ENCODE measurements around the gene MEDAG.

The MEDAG gene

DNA sequence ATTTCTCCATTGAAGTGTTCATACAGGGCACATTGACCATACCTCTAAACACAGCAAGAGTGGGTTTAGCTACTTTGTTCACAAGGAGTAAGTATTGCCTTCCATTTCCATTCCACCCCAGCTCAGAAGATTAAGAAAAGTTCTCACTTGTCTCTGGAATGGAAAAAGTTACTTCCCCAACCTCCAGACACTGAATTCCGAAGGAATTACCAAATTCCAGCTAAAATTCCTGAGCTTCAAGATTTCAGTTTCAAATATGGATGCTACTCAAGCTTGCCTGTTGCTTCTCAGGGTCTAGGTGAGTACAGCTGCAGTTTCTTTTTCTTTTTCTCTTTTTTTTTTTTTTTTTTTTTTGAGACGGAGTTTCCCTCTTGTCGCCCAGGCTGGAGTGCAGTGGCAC, 60.0 kb downstream of the MEDAG start:
- no peak for DNase-seq

DNA sequence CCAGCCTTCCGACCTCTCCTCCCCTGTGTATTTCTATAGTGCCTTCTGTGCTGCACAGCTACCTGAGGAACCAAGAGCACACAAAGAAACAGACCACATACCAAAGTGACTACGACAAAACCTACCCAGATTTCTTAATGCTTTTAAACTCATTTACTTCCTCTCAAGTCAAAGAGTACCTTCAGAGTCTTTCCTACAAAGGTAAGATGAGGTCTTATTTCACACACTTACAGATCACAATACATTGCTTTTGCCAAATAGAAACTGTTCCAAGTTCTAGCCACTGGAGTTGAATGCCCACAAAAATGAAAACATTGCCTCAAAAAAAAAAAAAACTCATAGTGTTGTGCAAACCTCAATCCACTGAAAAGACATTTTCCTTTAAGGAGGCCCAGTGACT, 62.8 kb downstream of the MEDAG start:
- DNase-seq: no peak

DNA sequence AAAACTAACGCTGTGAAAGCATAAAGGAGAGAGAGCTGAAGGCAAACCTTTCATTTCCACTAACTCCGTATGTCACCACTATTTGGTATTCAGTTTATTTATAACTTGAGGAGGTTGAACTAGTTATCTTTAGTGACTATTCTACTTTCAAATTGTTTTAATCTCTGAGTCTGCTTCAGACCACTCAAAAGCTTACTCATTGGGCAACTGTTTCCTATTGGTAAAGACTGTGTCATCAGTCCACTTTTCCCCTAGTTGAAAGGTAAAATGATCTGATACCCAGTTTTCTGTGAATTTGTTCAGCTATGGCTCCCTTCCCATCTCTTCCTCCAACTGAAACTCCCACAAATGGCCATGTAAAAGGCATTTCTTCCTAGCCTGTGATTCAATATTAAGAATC, 65.5 kb downstream of the MEDAG start:
- no peak for DNase-seq

DNA sequence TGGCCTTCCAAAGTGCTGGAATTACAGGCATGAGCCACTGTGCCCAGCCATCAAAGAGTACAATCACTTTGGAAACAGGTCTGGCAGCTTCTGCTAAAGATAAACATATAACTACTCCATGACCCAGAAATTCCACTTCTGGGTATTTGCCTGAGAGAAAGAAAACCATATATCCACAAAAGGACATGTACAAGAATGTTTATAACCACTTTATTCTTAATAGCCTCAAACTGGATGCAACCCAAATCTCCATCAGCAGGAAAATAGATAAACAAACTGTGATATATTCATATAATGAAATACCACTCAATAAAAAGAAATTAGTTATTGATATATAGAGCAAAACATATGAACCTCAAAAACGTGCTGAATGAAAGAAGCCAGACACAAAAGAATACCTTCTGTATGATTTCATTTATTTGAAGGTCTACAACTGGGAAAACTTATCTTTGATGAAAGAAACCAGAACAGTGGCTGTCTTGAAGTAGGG, 66.9 kb downstream of the MEDAG start:
- no peak for DNase-seq

DNA sequence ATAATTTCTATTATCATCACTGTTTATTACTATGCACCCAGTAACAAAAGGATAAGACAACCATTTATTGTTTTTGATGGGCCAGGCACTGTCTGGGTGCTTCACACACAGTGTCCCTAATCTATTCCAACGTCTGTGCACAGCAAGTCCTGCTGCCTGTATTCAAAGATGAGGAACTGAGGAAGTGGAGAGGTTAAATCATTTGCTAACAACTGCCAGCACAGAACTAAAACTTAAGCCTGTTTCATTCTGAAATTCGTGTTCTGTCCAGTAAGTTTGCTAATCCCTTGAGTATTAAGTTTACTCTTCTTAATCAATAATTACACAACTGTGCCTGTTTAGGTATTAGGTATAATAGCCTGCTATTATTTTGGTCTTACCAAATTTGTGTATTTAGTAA, 68.3 kb downstream of the MEDAG start:
- no peak for DNase-seq
